Endodermal cell (in vitro differentiated cells): ENCODE measurements around the gene GTF2A1. TPM values are rescaled to one million over a fixed set of nuclear protein-coding genes. Genes with fewer than 3 reads are reported as not detected.

Experiments
- DNase-seq: peaks from one replicate; pipeline ENCODE4 v3.0.0-alpha.2; 2017
- H3K27ac ChIP-seq: 2 replicates; pipeline ENCODE4 v1.5.1; 2013; ENCODE audit warnings: mild to moderate bottlenecking, low read depth, low read length, moderate library complexity
- H3K27me3 ChIP-seq: 2 replicates; pipeline ENCODE4 v1.6.1; 2013; ENCODE audit warnings: mild to moderate bottlenecking, low read length, moderate library complexity; ENCODE audit not compliant: insufficient read depth, control insufficient read depth, poor library complexity, severe bottlenecking
- H3K36me3 ChIP-seq: 2 replicates; pipeline ENCODE4 v1.7.0; 2013; ENCODE audit warnings: mild to moderate bottlenecking, low read length, moderate library complexity; ENCODE audit not compliant: control insufficient read depth, insufficient read depth
- H3K4me1 ChIP-seq: one replicate; pipeline ENCODE4 v1.7.0; 2013; ENCODE audit warnings: low read length; ENCODE audit not compliant: control insufficient read depth, insufficient read depth
- H3K4me3 ChIP-seq: 2 replicates; pipeline ENCODE4 v1.5.1; 2013; ENCODE audit warnings: mild to moderate bottlenecking, low read length, moderate library complexity
- H3K9ac ChIP-seq: 2 replicates; pipeline ENCODE4 v1.6.1; 2013; ENCODE audit warnings: mild to moderate bottlenecking, low read length, moderate library complexity; ENCODE audit not compliant: poor library complexity, severe bottlenecking; ENCODE audit errors: extremely low read depth
- H3K9me3 ChIP-seq: 2 replicates; pipeline ENCODE4 v1.6.1; 2013; ENCODE audit warnings: mild to moderate bottlenecking, low read length, moderate library complexity; ENCODE audit not compliant: control insufficient read depth
- H3K27ac Mint-ChIP-seq: 2 replicates; pipeline ENCODE4 v1.8.0; 2020; ENCODE audit warnings: mixed read lengths
- H3K27me3 Mint-ChIP-seq: 2 replicates; pipeline ENCODE4 v1.8.0; 2021; ENCODE audit warnings: mild to moderate bottlenecking, mixed read lengths; ENCODE audit not compliant: insufficient read depth
- H3K36me3 Mint-ChIP-seq: 2 replicates; pipeline ENCODE4 v1.8.0; 2020; ENCODE audit warnings: low read depth, mixed read lengths
- H3K4me1 Mint-ChIP-seq: 2 replicates; pipeline ENCODE4 v1.8.0; 2020; ENCODE audit warnings: mixed read lengths
- H3K4me3 Mint-ChIP-seq: 2 replicates; pipeline ENCODE4 v1.8.0; 2020; ENCODE audit warnings: mild to moderate bottlenecking, moderate library complexity, mixed read lengths
- H3K9me3 Mint-ChIP-seq: 2 replicates; pipeline ENCODE4 v1.8.0; 2020; ENCODE audit warnings: mild to moderate bottlenecking, mixed read lengths
- CTCF ChIP-seq: fragments of 200-600 bp; sonication (generic); conservative IDR thresholded peaks from 2 replicates; pipeline ENCODE4 v1.5.0; 2021; ENCODE audit warnings: antibody characterized with exemption, mild to moderate bottlenecking
- WGBS, 2 experiments: methylation state at CpG; one replicate each; pipeline versions ENCODE4 v1.1.5 to v1.1.7; 2013; ENCODE audit warnings: missing lambda C conversion rate in 2 of 2, mixed read lengths in 1 of 2; ENCODE audit not compliant: insufficient coverage in 1 of 2, insufficient read length in 1 of 2; 5-methylcytosine and 5-hydroxymethylcytosine counted together
- total RNA-seq, 2 donors: library from RNA; stranded (reverse); fragmentation: NEBNext Ultra II Directional in 1 of 2; extraction: Animal tissue kit (Norgen Biotek cat#: 25700) in 1 of 2; gene quantifications; 2 replicates in 1 of 2; 3 replicates in 1 of 2; pipeline ENCODE4 v1.2.1, GENCODE V29; 2021

GTF2A1 gene
- total RNA-seq, 2 donors from 2014 or later, result 34.3 to 34.4 TPM

GRCh38 chr14:81125536-81125935 is 95.2 kb downstream of the GTF2A1 start:
- Mint-ChIP-seq H3K27me3 (no peaks in the 10 kb centered on the region), H3K36me3 (no peaks in the 10 kb centered on the region), H3K27ac (no peak overlapping the region), H3K9me3 (peaks cover 4% of the 10 kb centered on the region), H3K4me1 (no peaks in the 10 kb centered on the region), H3K4me3 (no peak overlapping the region)
- 73 to 80% methylated on average over 3 to 4 of the region's 4 CpGs for WGBS, 2 experiments
- Histone ChIP-seq H3K9ac (no peak overlapping the region), H3K4me3 (no peak overlapping the region), H3K36me3 (no peaks in the 10 kb centered on the region), H3K4me1 (no peaks in the 10 kb centered on the region), H3K27me3 (no peaks in the 10 kb centered on the region), H3K27ac (no peak overlapping the region), H3K9me3 (no peaks in the 10 kb centered on the region)
- TF ChIP-seq CTCF, result no peak
- DNase-seq, result no peak

Other genes with a start within 250 kb of the GTF2A1 start
- 10 to 100 TPM; 37.2 to 43.9 TPM for gene STON2, start 179.4 kb upstream of the GTF2A1 start, total RNA-seq